HepG2 (cell line): ENCODE results near the gene FAR1. TPM values are rescaled to one million over a fixed set of nuclear protein-coding genes. Genes with fewer than 3 reads are reported as not detected.

ENCODE experiments used
- ATAC-seq: fragments of 200-7000 bp; cut with Tn5 transposase; 3 replicates; pipeline ENCODE4 v1.9.1; 2020; ENCODE audit warnings: mild to moderate bottlenecking, moderate library complexity
- BruUV-seq: library from RNA; stranded (reverse); fragments of 400-500 nt; replicated peaks from 2 replicates; lab custom pipeline; 2021; lab: Mats Ljungman, UMichigan
- CTCF ChIA-PET: fragments of 300-600 bp; formaldehyde crosslinking; extraction: SDS; loops from one replicate; lab custom pipeline; 2021; ENCODE audit warnings: low total read pairs, inconsistent platforms, low intra/inter-chr PET ratio; lab: Yijun Ruan, JAX
- POLR2A ChIA-PET: fragments of 350-600 bp; sonication (Branson Sonifier 250); formaldehyde crosslinking; loops from one replicate; lab custom pipeline; 2020; ENCODE audit warnings: antibody characterized with exemption, inconsistent platforms; lab: Yijun Ruan, JAX
- DNase-seq: peaks from one replicate; pipeline ENCODE4 v3.0.0-alpha.2; 2015; ENCODE audit warnings: low spot score
- FAIRE-seq: peaks from 3 replicates; lab custom pipeline; 2011; peaks lifted over from hg19 to GRCh38; lab: Jason Lieb, UNC
- H2AFZ ChIP-seq: one replicate; pipeline ENCODE4 v1.6.1; 2011; ENCODE audit warnings: low read length, inconsistent platforms
- H3K27ac ChIP-seq: fragments of 300-600 bp; 3 replicates; pipeline ENCODE4 v1.8.0; 2011; ENCODE audit warnings: mixed run types, mild to moderate bottlenecking, mixed read lengths, low read length, inconsistent platforms; ENCODE audit not compliant: insufficient read depth; ENCODE audit errors: extremely low read length
- H3K27me3 ChIP-seq, 2 experiments: fragments of 200-600 bp in 1 of 2; 2 replicates in 1 of 2; 3 replicates in 1 of 2; pipeline versions ENCODE4 v1.6.0 to v1.8.0; 2011; ENCODE audit warnings: low read length in 2 of 2, mild to moderate bottlenecking in 2 of 2, moderate library complexity in 2 of 2, inconsistent platforms in 1 of 2; ENCODE audit not compliant: insufficient read depth in 2 of 2, control insufficient read depth in 1 of 2
- H3K36me3 ChIP-seq, 2 experiments: fragments of 200-600 bp in 1 of 2; replicated peaks in 1 of 2; 2 replicates in 1 of 2; 3 replicates in 1 of 2; pipeline versions ENCODE4 v1.5.1 to v1.8.0; 2011; ENCODE audit warnings: low read length in 2 of 2, inconsistent platforms in 1 of 2; ENCODE audit not compliant: insufficient read depth in 2 of 2, control insufficient read depth in 1 of 2
- H3K4me1 ChIP-seq: 2 replicates; pipeline ENCODE4 v1.5.1; 2012; ENCODE audit warnings: low read length, inconsistent platforms; ENCODE audit not compliant: insufficient read depth
- H3K4me2 ChIP-seq: 2 replicates; pipeline ENCODE4 v1.6.0; 2011; ENCODE audit warnings: low read depth, low read length, inconsistent platforms
- H3K4me3 ChIP-seq, 3 experiments: fragments of 200-600 bp in 1 of 3; sonication (generic), shearing (Covaris generic) in 1 of 3; replicated peaks in 1 of 3; 2 replicates each; pipeline ENCODE4 v1.5.1; 2011 to 2016; ENCODE audit warnings: low read length in 3 of 3, inconsistent platforms in 2 of 3, low read depth in 2 of 3, mild to moderate bottlenecking in 2 of 3, control low read depth in 1 of 3, mixed read lengths in 1 of 3; ENCODE audit not compliant: insufficient read depth in 1 of 3
- H3K79me2 ChIP-seq: one replicate; pipeline ENCODE4 v1.6.1; 2011; ENCODE audit warnings: low read length, inconsistent platforms; ENCODE audit not compliant: insufficient read depth
- H3K9ac ChIP-seq: 2 replicates; pipeline ENCODE4 v1.6.0; 2011; ENCODE audit warnings: mild to moderate bottlenecking, low read depth, low read length, inconsistent platforms; ENCODE audit not compliant: insufficient read depth
- H3K9me3 ChIP-seq: 2 replicates; pipeline ENCODE4 v1.5.1; 2012; ENCODE audit warnings: mild to moderate bottlenecking, low read length
- H4K20me1 ChIP-seq: 2 replicates; pipeline ENCODE4 v1.6.0; 2011; ENCODE audit warnings: inconsistent platforms, mild to moderate bottlenecking, low read length, moderate library complexity; ENCODE audit not compliant: insufficient read depth
- FOXO1 ChIP-seq: sonication (generic); formaldehyde crosslinking; IDR thresholded peaks from 2 replicates; pipeline ENCODE4 v1.4.0; 2020; ENCODE audit warnings: missing genetic modification reagents
- GATAD2A ChIP-seq: IDR thresholded peaks from 2 replicates; pipeline ENCODE4 v1.6.1; 2016
- ISX ChIP-seq: sonication (generic); formaldehyde crosslinking; conservative IDR thresholded peaks from 2 replicates; pipeline ENCODE4 v1.5.0; 2020; ENCODE audit warnings: missing genetic modification reagents
- KDM3A ChIP-seq: IDR thresholded peaks from 2 replicates; pipeline ENCODE4 v1.6.1; 2018; ENCODE audit warnings: low read depth, missing compliant biosample characterization
- POLR2AphosphoS2 ChIP-seq: IDR thresholded peaks from 2 replicates; pipeline ENCODE4 v1.6.1; 2011; ENCODE audit warnings: low read depth, low read length, improper control_type of control experiment
- RFXANK ChIP-seq: IDR thresholded peaks from 2 replicates; pipeline ENCODE4 v1.6.1; 2016
- SIN3A ChIP-seq: IDR thresholded peaks from 2 replicates; pipeline ENCODE4 v1.6.1; 2011; ENCODE audit warnings: low read depth, mild to moderate bottlenecking, control low read depth, low read length, borderline replicate concordance
- TOE1 ChIP-seq: sonication (generic); formaldehyde crosslinking; IDR thresholded peaks from 2 replicates; pipeline ENCODE4 v1.4.0; 2020; ENCODE audit warnings: mild to moderate bottlenecking, missing genetic modification reagents
- ZIK1 ChIP-seq: sonication (generic); formaldehyde crosslinking; IDR thresholded peaks from 2 replicates; pipeline ENCODE4 v1.5.0; 2020; ENCODE audit warnings: mild to moderate bottlenecking, low read depth, missing genetic modification reagents, borderline replicate concordance
- ZNF563 ChIP-seq: sonication (generic); formaldehyde crosslinking; IDR thresholded peaks from 2 replicates; pipeline ENCODE4 v1.8.0; 2022; ENCODE audit warnings: mild to moderate bottlenecking, moderate library complexity, missing genetic modification reagents
- ZNF770 ChIP-seq: sonication (generic); formaldehyde crosslinking; IDR thresholded peaks from 2 replicates; pipeline ENCODE4 v1.5.0; 2020; ENCODE audit warnings: mild to moderate bottlenecking, missing genetic modification reagents
- WGBS: methylation state at CpG from one replicate; pipeline ENCODE4 v1.1.6; 2017; ENCODE audit warnings: low lambda C conversion rate; 5-methylcytosine and 5-hydroxymethylcytosine counted together
- in situ Hi-C: cut with HindIII; loops from 2 replicates; pipeline ENCODE4 v1.10.0; 2017; ENCODE audit warnings: low pct_unique_long_range_greater_than_20kb; ENCODE audit not compliant: extremely low pct_ligation_motif_present
- intact Hi-C: fragments of 100-400 bp; cut with micrococcal nuclease; formaldehyde crosslinking; loops from one replicate; pipeline ENCODE4 v1.10.0; 2022; ENCODE audit not compliant: unreplicated experiment
- polyA plus RNA-seq, 8 experiments: library from polyadenylated mRNA; depleted of rRNA in 3 of 8; stranded (reverse) in 7 of 8; unstranded in 1 of 8; fragments of >200 nt; fragmentation: Illumina TruSeq in 4 of 8; extraction: Trizol in 4 of 8; gene quantifications; 2 replicates each; pipeline versions ENCODE4 v1.2.1 to v1.2.3, GENCODE V29; 2011 to 2016; ENCODE audit warnings: low read depth in 4 of 8, missing spikeins in 1 of 8, mixed read lengths in 1 of 8; ENCODE audit not compliant: insufficient read depth in 1 of 8
- total RNA-seq, 5 experiments: library from RNA; depleted of rRNA; stranded (reverse); fragments of >200 nt; fragmentation: Illumina TruSeq; extraction: Trizol; gene quantifications; 2 replicates each; pipeline ENCODE4 v1.2.3, GENCODE V29; 2016; ENCODE audit warnings: low read depth in 1 of 5

The FAR1 gene
- total and polyA plus RNA-seq, 2 of the 13 experiments (the other 11 are each of a cell fraction or from before 2014, with no cell fraction given): 0.40 to 0.95 TPM

- FAIRE-seq: no peak
- BruUV-seq: no TSS peak
- no peak for DNase-seq
Observed at GRCh38 chr11:13668957-13669521, 571 bp downstream of the FAR1 start.

DNA sequence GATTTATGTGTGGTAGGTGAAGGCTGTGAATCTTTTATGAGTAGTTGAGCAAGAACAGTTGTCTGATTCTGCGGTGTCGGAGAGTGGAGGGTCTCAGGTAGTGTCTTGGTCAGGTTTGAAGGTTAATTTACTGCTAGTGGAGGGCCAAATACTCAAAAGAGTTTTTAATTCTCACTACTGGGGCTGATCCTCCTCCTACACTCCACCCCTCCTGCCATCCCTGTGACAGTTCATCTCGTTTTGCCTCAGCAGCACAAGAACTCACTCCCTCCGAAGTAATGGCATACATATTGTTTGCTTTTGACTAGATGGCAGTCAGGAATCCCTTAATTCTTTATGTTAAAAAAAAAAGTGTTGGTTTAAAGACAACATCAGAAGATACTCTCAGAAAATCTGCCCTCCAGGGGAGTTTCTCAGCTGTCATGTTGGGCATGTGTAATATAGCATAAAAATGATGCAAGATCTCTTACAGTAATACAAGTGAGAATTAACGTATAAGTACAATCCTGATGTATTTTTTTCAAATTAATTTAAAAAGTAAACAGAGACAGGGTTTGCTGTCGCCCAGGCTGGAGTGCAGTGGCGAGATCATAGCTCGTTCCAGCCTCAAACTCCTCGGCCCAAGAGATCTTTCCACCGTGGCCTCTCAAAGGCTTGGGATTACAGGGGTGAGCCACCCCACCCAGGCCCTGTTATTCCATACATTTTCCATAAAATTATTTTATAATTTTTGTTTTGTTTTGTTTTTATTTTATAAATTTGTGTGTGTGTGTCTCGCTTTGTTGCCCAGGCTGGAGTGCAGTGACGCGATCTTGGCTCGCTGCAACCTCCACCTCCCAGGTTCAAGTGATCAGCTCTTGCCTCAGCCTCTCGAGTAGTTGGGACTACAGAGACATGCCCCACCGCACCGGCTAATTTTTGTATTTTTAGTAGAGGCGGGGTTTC lies 1.3 kb downstream of the FAR1 start:
- ATAC-seq: no peak
- Histone ChIP-seq H3K27me3 (no peaks in the 10 kb centered on the region), H3K79me2 (no peaks in the 10 kb centered on the region), H3K9me3 (no peaks in the 10 kb centered on the region), H4K20me1 (no peaks in the 10 kb centered on the region), H3K4me2 (no peak overlapping the region)
- intact Hi-C loops: no loop called here
- CTCF ChIA-PET: no interaction called here
- no TSS peak for BruUV-seq
- in situ Hi-C loops: no loop called here
- POLR2A ChIA-PET: no interaction called here
- 51% methylated on average over 18 of the region's 18 CpGs for WGBS
- FAIRE-seq: no peak
- TF ChIP-seq ZIK1 (no peak), ZNF770 (no peak), POLR2AphosphoS2 (no peak), KDM3A (CRISPR knock-in tag) (no peak)
- TF ChIP-seq, all 625 proteins: peak for 0
- H3K9ac ChIP-seq: no peak overlapping the region
- H3K27ac ChIP-seq: no peak overlapping the region
- no peak for DNase-seq
- H2AFZ ChIP-seq: no peak overlapping the region
- no peak overlapping the region for H3K4me3 ChIP-seq
- no peaks in the 10 kb centered on the region for H3K36me3 ChIP-seq
- H3K4me1 ChIP-seq: no peaks in the 10 kb centered on the region

More at GRCh38 chr11:13668957-13669521, 571 bp downstream of the FAR1 start:
- TF ChIP-seq GATAD2A (CRISPR knock-in tag) (no peak), TOE1 (CRISPR knock-in tag) (no peak), ZNF563 (no peak), SIN3A (no peak), ISX (CRISPR knock-in tag) (no peak), RFXANK (no peak), FOXO1 (CRISPR knock-in tag) (no peak)
- Histone ChIP-seq H2AFZ (no peak overlapping the region), H3K27ac (no peak overlapping the region), H3K9me3 (no peaks in the 10 kb centered on the region), H3K9ac (no peak overlapping the region), H3K4me3 (no peak overlapping the region), H3K4me1 (no peaks in the 10 kb centered on the region), H3K27me3 (no peaks in the 10 kb centered on the region), H3K36me3 (no peaks in the 10 kb centered on the region), H4K20me1 (no peaks in the 10 kb centered on the region), H3K79me2 (no peaks in the 10 kb centered on the region), H3K4me2 (no peak overlapping the region)
- CTCF ChIA-PET: no interaction called here
- POLR2A ChIA-PET: no interaction called here
- in situ Hi-C loops (no loop called here), intact Hi-C loops (no loop called here)
- ATAC-seq: no peak
- 68% methylated on average over 27 of the region's 33 CpGs for WGBS
